ENCODE results near the gene SCUBE1.

Gene SCUBE1

GRCh38 chr22:43191831-43192230 is 151.3 kb downstream of the SCUBE1 start:
- Mint-ChIP-seq H3K27me3 (ENCODE audit: low read depth) (peaks cover 23% of the 10 kb centered on the region), H3K4me3 (no peak overlapping the region), H3K9me3 (peaks cover 5% of the 10 kb centered on the region), H3K4me1 (ENCODE audit: low read depth) (peaks cover 8% of the 10 kb centered on the region), H3K27ac (no peak overlapping the region), H3K36me3 (ENCODE audit: low read depth) (peaks cover 5% of the 10 kb centered on the region)

- H3K36me3 Mint-ChIP-seq (ENCODE audit: low read depth) = peaks cover 7% of the 10 kb centered on the region
- peaks cover 19% of the 10 kb centered on the region for H3K4me1 Mint-ChIP-seq (ENCODE audit: low read depth)
- peak overlapping the region; percentile 84 for H3K27ac Mint-ChIP-seq
- peaks cover 10% of the 10 kb centered on the region for H3K27me3 Mint-ChIP-seq (ENCODE audit: low read depth)
- peak overlapping the region; percentile 50 for H3K4me3 Mint-ChIP-seq
- H3K9me3 Mint-ChIP-seq = peaks cover 5% of the 10 kb centered on the region
Observed at GRCh38 chr22:43188829-43189545, 154.2 kb downstream of the SCUBE1 start.

- H3K36me3 Mint-ChIP-seq (ENCODE audit: low read depth) = peaks cover 7% of the 10 kb centered on the region
- H3K4me3 Mint-ChIP-seq = peak overlapping the region; percentile 80
- H3K27ac Mint-ChIP-seq = peak overlapping the region; percentile 93
- peaks cover 10% of the 10 kb centered on the region for H3K27me3 Mint-ChIP-seq (ENCODE audit: low read depth)
- peaks cover 25% of the 10 kb centered on the region for H3K4me1 Mint-ChIP-seq (ENCODE audit: low read depth)
- peaks cover 5% of the 10 kb centered on the region for H3K9me3 Mint-ChIP-seq
Observed at GRCh38 chr22:43187171-43188099, 155.7 kb downstream of the SCUBE1 start.

GRCh38 chr22:43186272-43187170 is 156.7 kb downstream of the SCUBE1 start, which contains the start of gene TTLL12:
Gene TTLL12, minus strand, starts transcription at chr22:43187134. Its CDS starts 65 bp downstream, at chr22:43187069.
- peak within 1 kb of the TSS; percentile 93 for H3K27ac Mint-ChIP-seq
- H3K36me3 Mint-ChIP-seq (ENCODE audit: low read depth) = peaks cover 8% of the 10 kb centered on the region
- H3K4me1 Mint-ChIP-seq (ENCODE audit: low read depth) = peaks cover 25% of the 10 kb centered on the region
- H3K27me3 Mint-ChIP-seq (ENCODE audit: low read depth) = peaks cover 5% of the 10 kb centered on the region
- H3K9me3 Mint-ChIP-seq = peaks cover 3% of the 10 kb centered on the region
- peak within 1 kb of the TSS; percentile 80 for H3K4me3 Mint-ChIP-seq

- H3K27ac Mint-ChIP-seq = no peak overlapping the region
- no peaks in the 10 kb centered on the region for H3K27me3 Mint-ChIP-seq (ENCODE audit: low read depth)
- H3K4me3 Mint-ChIP-seq = peak overlapping the region; percentile 74
- peaks cover 25% of the 10 kb centered on the region for H3K4me1 Mint-ChIP-seq (ENCODE audit: low read depth)
- no peaks in the 10 kb centered on the region for H3K9me3 Mint-ChIP-seq
- peaks cover 9% of the 10 kb centered on the region for H3K36me3 Mint-ChIP-seq (ENCODE audit: low read depth)
Observed at GRCh38 chr22:43185860-43186261, 157.3 kb downstream of the SCUBE1 start.

- peaks cover 5% of the 10 kb centered on the region for H3K36me3 Mint-ChIP-seq (ENCODE audit: low read depth)
- H3K4me3 Mint-ChIP-seq = no peak overlapping the region
- H3K27me3 Mint-ChIP-seq (ENCODE audit: low read depth) = no peaks in the 10 kb centered on the region
- H3K4me1 Mint-ChIP-seq (ENCODE audit: low read depth) = peaks cover 21% of the 10 kb centered on the region
- H3K9me3 Mint-ChIP-seq = no peaks in the 10 kb centered on the region
- no peak overlapping the region for H3K27ac Mint-ChIP-seq
Observed at GRCh38 chr22:43183496-43184277, 159.5 kb downstream of the SCUBE1 start.

- H3K27ac Mint-ChIP-seq = peak overlapping the region; percentile 26
- H3K9me3 Mint-ChIP-seq = no peaks in the 10 kb centered on the region
Observed at GRCh38 chr22:43182726-43183125, 160.4 kb downstream of the SCUBE1 start.

GRCh38 chr22:43182118-43182517 is 161.1 kb downstream of the SCUBE1 start:
- Mint-ChIP-seq H3K4me1 (ENCODE audit: low read depth) (peaks cover 16% of the 10 kb centered on the region), H3K27ac (no peak overlapping the region), H3K27me3 (ENCODE audit: low read depth) (no peaks in the 10 kb centered on the region), H3K9me3 (no peaks in the 10 kb centered on the region), H3K36me3 (ENCODE audit: low read depth) (peaks cover 5% of the 10 kb centered on the region), H3K4me3 (no peak overlapping the region)

More at GRCh38 chr22:43182726-43183125, 160.4 kb downstream of the SCUBE1 start:
- H3K36me3 Mint-ChIP-seq (ENCODE audit: low read depth) = peaks cover 5% of the 10 kb centered on the region
- peaks cover 18% of the 10 kb centered on the region for H3K4me1 Mint-ChIP-seq (ENCODE audit: low read depth)
- no peaks in the 10 kb centered on the region for H3K27me3 Mint-ChIP-seq (ENCODE audit: low read depth)
- H3K4me3 Mint-ChIP-seq = no peak overlapping the region

- peak overlapping the region; percentile 64 for H3K27ac Mint-ChIP-seq
- H3K36me3 Mint-ChIP-seq (ENCODE audit: low read depth) = peaks cover 5% of the 10 kb centered on the region
- H3K4me3 Mint-ChIP-seq = no peak overlapping the region
- H3K9me3 Mint-ChIP-seq = no peaks in the 10 kb centered on the region
- H3K4me1 Mint-ChIP-seq (ENCODE audit: low read depth) = peaks cover 16% of the 10 kb centered on the region
- no peaks in the 10 kb centered on the region for H3K27me3 Mint-ChIP-seq (ENCODE audit: low read depth)
Observed at GRCh38 chr22:43181321-43182076, 161.7 kb downstream of the SCUBE1 start.

GRCh38 chr22:43180670-43181069 is 162.5 kb downstream of the SCUBE1 start:
- Mint-ChIP-seq H3K9me3 (no peaks in the 10 kb centered on the region), H3K4me1 (ENCODE audit: low read depth) (peaks cover 15% of the 10 kb centered on the region), H3K36me3 (ENCODE audit: low read depth) (peaks cover 8% of the 10 kb centered on the region), H3K27ac (no peak overlapping the region), H3K27me3 (ENCODE audit: low read depth) (no peaks in the 10 kb centered on the region), H3K4me3 (no peak overlapping the region)

GRCh38 chr22:43179911-43180195 is 163.3 kb downstream of the SCUBE1 start:
- H3K36me3 Mint-ChIP-seq (ENCODE audit: low read depth) = peaks cover 8% of the 10 kb centered on the region
- no peaks in the 10 kb centered on the region for H3K9me3 Mint-ChIP-seq
- H3K27me3 Mint-ChIP-seq (ENCODE audit: low read depth) = no peaks in the 10 kb centered on the region
- no peak overlapping the region for H3K4me3 Mint-ChIP-seq
- H3K27ac Mint-ChIP-seq = no peak overlapping the region
- H3K4me1 Mint-ChIP-seq (ENCODE audit: low read depth) = peaks cover 10% of the 10 kb centered on the region

GRCh38 chr22:43179146-43179910 is 163.8 kb downstream of the SCUBE1 start:
- no peaks in the 10 kb centered on the region for H3K27me3 Mint-ChIP-seq (ENCODE audit: low read depth)
- no peaks in the 10 kb centered on the region for H3K9me3 Mint-ChIP-seq
- no peak overlapping the region for H3K27ac Mint-ChIP-seq
- H3K4me1 Mint-ChIP-seq (ENCODE audit: low read depth) = peaks cover 9% of the 10 kb centered on the region
- H3K4me3 Mint-ChIP-seq = no peak overlapping the region
- peaks cover 8% of the 10 kb centered on the region for H3K36me3 Mint-ChIP-seq (ENCODE audit: low read depth)

Measured in T-helper 1 cell treated with Interleukin-12 subunit alpha and Interleukin-12 subunit beta and Interleukin-4 antibody, amounts not matched to agents 30 μg/mL and 1 μg/mL, for 36 hours (primary cell).